CD14-positive monocyte (primary cell): ENCODE measurements around the gene RAI1. TPM values are rescaled to one million over a fixed set of nuclear protein-coding genes. Genes with fewer than 3 reads are reported as not detected.

ENCODE experiments used
- DNase-seq, 3 donors: peaks; one replicate each; pipeline ENCODE4 v3.0.0-alpha.2; 2011 to 2022
- H2AFZ ChIP-seq: 2 replicates; pipeline ENCODE4 v1.6.0; 2012; ENCODE audit warnings: mild to moderate bottlenecking, low read depth, low read length, inconsistent platforms; ENCODE audit not compliant: insufficient read depth, poor library complexity, severe bottlenecking
- H3K27ac ChIP-seq, 2 donors: 1 replicate in 1 of 2; 2 replicates in 1 of 2; pipeline ENCODE4 v1.5.1; 2012 to 2013; ENCODE audit warnings: low read length in 2 of 2, control low read depth in 1 of 2, inconsistent platforms in 1 of 2, low read depth in 1 of 2, mild to moderate bottlenecking in 1 of 2
- H3K27me3 ChIP-seq, 2 donors: one replicate each; pipeline versions ENCODE4 v1.6.0 to v1.6.1; 2011 to 2013; ENCODE audit warnings: low read length in 2 of 2; ENCODE audit not compliant: control insufficient read depth in 2 of 2, insufficient read depth in 2 of 2
- H3K36me3 ChIP-seq, 2 donors: replicated peaks in 1 of 2; 1 replicate in 1 of 2; 2 replicates in 1 of 2; pipeline versions ENCODE4 v1.5.1 to v1.6.1; 2012 to 2013; ENCODE audit warnings: low read length in 2 of 2, control low read depth in 1 of 2, inconsistent platforms in 1 of 2, mild to moderate bottlenecking in 1 of 2; ENCODE audit not compliant: insufficient read depth in 2 of 2, control insufficient read depth in 1 of 2
- H3K4me1 ChIP-seq, 2 donors: 1 replicate in 1 of 2; 2 replicates in 1 of 2; pipeline versions ENCODE4 v1.5.1 to v1.6.1; 2012 to 2013; ENCODE audit warnings: low read length in 2 of 2, control low read depth in 1 of 2, inconsistent platforms in 1 of 2, mild to moderate bottlenecking in 1 of 2, moderate library complexity in 1 of 2; ENCODE audit not compliant: insufficient read depth in 2 of 2, control insufficient read depth in 1 of 2
- H3K4me2 ChIP-seq: replicated peaks from 2 replicates; pipeline ENCODE3; 2012; ENCODE audit warnings: low read length, moderate library complexity, mild to moderate bottlenecking; ENCODE audit not compliant: poor library complexity, severe bottlenecking; ENCODE audit errors: extremely low read depth
- H3K4me3 ChIP-seq, 3 experiments: fragments of 200-600 bp in 1 of 3; sonication (generic) in 1 of 3; replicated peaks in 1 of 3; 1 replicate in 2 of 3; 2 replicates in 1 of 3; pipeline ENCODE4 v1.5.1; 2011 to 2013; ENCODE audit warnings: low read length in 3 of 3, mild to moderate bottlenecking in 3 of 3, control low read depth in 2 of 3, low read depth in 2 of 3, inconsistent platforms in 1 of 3, moderate library complexity in 1 of 3
- H3K79me2 ChIP-seq: 2 replicates; pipeline ENCODE4 v1.6.0; 2012; ENCODE audit warnings: mild to moderate bottlenecking, control low read depth, inconsistent platforms, low read length, moderate library complexity; ENCODE audit not compliant: insufficient read depth
- H3K9ac ChIP-seq: 2 replicates; pipeline ENCODE4 v1.6.0; 2017; ENCODE audit warnings: low read length, mild to moderate bottlenecking; ENCODE audit not compliant: insufficient read depth, poor library complexity, severe bottlenecking
- H3K9me3 ChIP-seq, 2 donors: replicated peaks in 1 of 2; 1 replicate in 1 of 2; 2 replicates in 1 of 2; pipeline versions ENCODE4 v1.5.1 to v1.6.1; 2012 to 2013; ENCODE audit warnings: low read length in 2 of 2, control low read depth in 1 of 2; ENCODE audit not compliant: control insufficient read depth in 1 of 2, insufficient read depth in 1 of 2
- H4K20me1 ChIP-seq: 2 replicates; pipeline ENCODE4 v1.6.0; 2012; ENCODE audit warnings: mild to moderate bottlenecking, low read length, control low read depth, moderate library complexity; ENCODE audit not compliant: insufficient read depth
- H3K27ac Mint-ChIP-seq, 7 donors: one replicate each; pipeline ENCODE4 v1.8.0; 2020; ENCODE audit warnings: mild to moderate bottlenecking in 7 of 7, mixed read lengths in 7 of 7, moderate library complexity in 6 of 7, inconsistent platforms in 2 of 7
- H3K27me3 Mint-ChIP-seq, 3 donors: one replicate each; pipeline ENCODE4 v1.8.0; 2021 to 2022; ENCODE audit warnings: low read depth in 3 of 3, mild to moderate bottlenecking in 3 of 3, mixed read lengths in 3 of 3, moderate library complexity in 3 of 3, inconsistent platforms in 1 of 3
- H3K36me3 Mint-ChIP-seq, 2 donors: one replicate each; pipeline ENCODE4 v1.8.0; 2020; ENCODE audit warnings: mixed read lengths in 2 of 2, inconsistent platforms in 1 of 2, mild to moderate bottlenecking in 1 of 2
- H3K4me1 Mint-ChIP-seq: one replicate; pipeline ENCODE4 v1.8.0; 2020; ENCODE audit warnings: mild to moderate bottlenecking, mixed read lengths
- H3K4me3 Mint-ChIP-seq, 2 donors: one replicate each; pipeline ENCODE4 v1.8.0; 2020; ENCODE audit warnings: mild to moderate bottlenecking in 2 of 2, mixed read lengths in 2 of 2, moderate library complexity in 1 of 2
- H3K9me3 Mint-ChIP-seq, 7 donors: one replicate each; pipeline ENCODE4 v1.8.0; 2020 to 2022; ENCODE audit warnings: mixed read lengths in 7 of 7, mild to moderate bottlenecking in 6 of 7, moderate library complexity in 6 of 7, inconsistent platforms in 2 of 7
- WGBS: methylation state at CpG from one replicate; pipeline ENCODE4 v1.1.5; 2013; ENCODE audit warnings: missing lambda C conversion rate; ENCODE audit not compliant: insufficient coverage; 5-methylcytosine and 5-hydroxymethylcytosine counted together
- intact Hi-C, 2 donors: fragments of 100-400 bp; cut with micrococcal nuclease; formaldehyde crosslinking; loops; one replicate each; pipeline versions ENCODE4 v1.15.0 to v1.15.1; 2023
- polyA plus RNA-seq, 3 donors: library from polyadenylated mRNA; depleted of rRNA in 1 of 3; unstranded in 2 of 3; stranded (reverse) in 1 of 3; fragments of 300-500 nt in 2 of 3; fragments of >200 nt in 1 of 3; fragmentation: Illumina TruSeq in 2 of 3; gene quantifications; 1 replicate in 2 of 3; 2 replicates in 1 of 3; pipeline ENCODE4 v1.2.3, GENCODE V29; 2012 to 2021
- TF ChIP-seq, protein P1 (sequence below): fragments of 200-600 bp; IDR thresholded peaks from one replicate; pipeline ENCODE4 v1.8.0; 2022; ENCODE audit warnings: antibody characterized with exemption, mild to moderate bottlenecking

Gene RAI1
- polyA plus RNA-seq, 3 donors, result 0.89 to 4.4 (median 1.5) TPM

DNA sequence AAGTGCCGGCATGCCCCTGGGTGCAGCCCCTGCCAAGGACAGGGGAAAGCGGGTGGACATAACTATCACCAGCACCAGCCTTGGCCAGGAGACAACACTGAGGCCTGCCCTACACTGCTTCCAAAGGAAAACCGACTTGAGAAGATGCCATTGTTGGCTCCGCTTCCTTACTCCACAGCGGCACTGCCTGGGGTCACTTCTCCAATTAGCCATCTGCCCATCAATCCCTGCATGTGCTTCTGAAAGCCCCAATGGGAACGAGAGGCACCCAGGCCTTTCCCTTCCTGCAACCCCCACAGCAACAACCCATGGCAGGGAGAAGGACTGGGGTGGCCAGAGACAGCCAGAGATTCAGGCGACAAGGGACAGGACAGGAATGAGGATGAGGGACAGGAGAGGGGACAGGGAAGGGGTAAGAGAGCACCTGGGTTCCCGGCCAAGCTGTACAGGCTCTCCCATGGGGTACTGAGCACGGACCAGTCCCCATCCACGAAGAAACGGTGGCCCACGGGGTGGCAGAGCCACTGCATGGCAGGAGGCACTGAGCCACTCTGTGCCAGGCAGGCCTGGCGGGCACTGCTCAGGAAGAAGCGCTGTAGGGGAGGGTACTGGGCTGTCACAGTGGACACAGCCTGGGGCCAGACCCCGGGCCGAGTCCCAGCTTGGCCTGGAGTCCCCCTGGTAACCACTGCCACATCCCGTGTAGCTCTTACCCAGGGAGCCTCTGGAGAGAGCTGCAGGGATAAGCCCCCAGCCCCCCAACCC lies 134.4 kb downstream of the RAI1 start:
- H3K9me3 Mint-ChIP-seq, result peaks cover 0 to 2% (median 0%) of the 10 kb centered on the region in 7 donors
- H3K4me1 Mint-ChIP-seq, result peaks cover 29% of the 10 kb centered on the region
- H3K4me2 ChIP-seq, result no peak overlapping the region
- no peaks in the 10 kb centered on the region for H3K9me3 ChIP-seq
- TF ChIP-seq, protein P1, sequence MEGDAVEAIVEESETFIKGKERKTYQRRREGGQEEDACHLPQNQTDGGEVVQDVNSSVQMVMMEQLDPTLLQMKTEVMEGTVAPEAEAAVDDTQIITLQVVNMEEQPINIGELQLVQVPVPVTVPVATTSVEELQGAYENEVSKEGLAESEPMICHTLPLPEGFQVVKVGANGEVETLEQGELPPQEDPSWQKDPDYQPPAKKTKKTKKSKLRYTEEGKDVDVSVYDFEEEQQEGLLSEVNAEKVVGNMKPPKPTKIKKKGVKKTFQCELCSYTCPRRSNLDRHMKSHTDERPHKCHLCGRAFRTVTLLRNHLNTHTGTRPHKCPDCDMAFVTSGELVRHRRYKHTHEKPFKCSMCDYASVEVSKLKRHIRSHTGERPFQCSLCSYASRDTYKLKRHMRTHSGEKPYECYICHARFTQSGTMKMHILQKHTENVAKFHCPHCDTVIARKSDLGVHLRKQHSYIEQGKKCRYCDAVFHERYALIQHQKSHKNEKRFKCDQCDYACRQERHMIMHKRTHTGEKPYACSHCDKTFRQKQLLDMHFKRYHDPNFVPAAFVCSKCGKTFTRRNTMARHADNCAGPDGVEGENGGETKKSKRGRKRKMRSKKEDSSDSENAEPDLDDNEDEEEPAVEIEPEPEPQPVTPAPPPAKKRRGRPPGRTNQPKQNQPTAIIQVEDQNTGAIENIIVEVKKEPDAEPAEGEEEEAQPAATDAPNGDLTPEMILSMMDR, result no peak
- peak overlapping the region in 1 of 7 donors; percentile 78 for H3K27ac Mint-ChIP-seq
- peaks cover 65 to 76% of the 10 kb centered on the region in 2 donors for H3K36me3 ChIP-seq
- peaks cover 60 to 84% of the 10 kb centered on the region in 2 donors for H3K36me3 Mint-ChIP-seq
- peaks cover 21 to 22% of the 10 kb centered on the region in 2 donors for H3K4me1 ChIP-seq
- no peak overlapping the region for H2AFZ ChIP-seq
- intact Hi-C loops, result loop anchor here in 1 of 2 donors (10.0 kb wide), 1 partner anchor 209 kb away; no protein-coding TSS in a partner anchor
- peaks cover 0 to 3% (median 2%) of the 10 kb centered on the region in 3 donors for H3K27me3 Mint-ChIP-seq
- peaks cover 2% of the 10 kb centered on the region for H3K79me2 ChIP-seq
- no peaks in the 10 kb centered on the region for H3K27me3 ChIP-seq
- no peak overlapping the region for H3K9ac ChIP-seq
- no peak for DNase-seq
- H4K20me1 ChIP-seq, result peaks cover 40% of the 10 kb centered on the region
- no peak overlapping the region for H3K4me3 ChIP-seq
- no peak overlapping the region for H3K4me3 Mint-ChIP-seq
- H3K27ac ChIP-seq, result no peak overlapping the region
- 93% methylated on average over 13 of the region's 17 CpGs for WGBS

DNA sequence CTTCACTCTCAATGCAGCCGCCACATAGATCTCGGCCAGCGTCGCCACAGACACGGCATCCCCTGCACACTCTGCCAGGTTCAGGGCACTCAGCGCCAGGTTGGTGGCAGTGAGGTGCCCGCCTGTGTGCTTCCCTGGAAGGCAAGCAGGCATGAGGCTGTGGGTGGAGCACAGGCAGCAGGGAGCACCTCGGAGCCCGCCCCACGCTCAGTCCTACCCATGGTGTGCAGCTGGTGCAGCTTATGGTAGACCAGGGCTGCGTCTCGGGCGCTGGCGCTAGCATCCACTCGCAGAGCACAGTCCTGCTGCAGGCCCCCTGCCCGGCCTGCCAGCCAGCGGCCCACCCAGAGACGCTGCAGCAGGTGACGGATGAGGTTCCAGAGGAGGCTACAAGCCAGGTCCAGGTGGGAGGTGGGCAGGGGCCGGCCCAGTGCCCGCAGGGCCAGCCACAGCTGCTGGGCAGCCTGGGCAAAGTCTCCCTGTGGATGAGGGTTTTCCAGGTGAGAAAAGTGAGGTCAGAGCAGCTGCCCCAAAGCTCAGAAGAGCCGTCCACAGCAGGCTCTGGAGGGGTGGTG lies 135.1 kb downstream of the RAI1 start:
- H3K27me3 Mint-ChIP-seq, result peaks cover 2 to 8% (median 3%) of the 10 kb centered on the region in 3 donors
- intact Hi-C loops, result loop anchor here in 1 of 2 donors (10.0 kb wide), 1 partner anchor 208 kb away; no protein-coding TSS in a partner anchor
- H3K9me3 ChIP-seq, result no peaks in the 10 kb centered on the region
- peaks cover 46% of the 10 kb centered on the region for H4K20me1 ChIP-seq
- no peak overlapping the region for H3K27ac ChIP-seq
- H3K36me3 Mint-ChIP-seq, result peaks cover 60 to 83% of the 10 kb centered on the region in 2 donors
- H3K4me3 Mint-ChIP-seq, result no peak overlapping the region
- peaks cover 8% of the 10 kb centered on the region for H3K79me2 ChIP-seq
- H3K4me3 ChIP-seq, result no peak overlapping the region
- H3K4me1 Mint-ChIP-seq, result peaks cover 34% of the 10 kb centered on the region
- H3K36me3 ChIP-seq, result peaks cover 59 to 71% of the 10 kb centered on the region in 2 donors
- no peak overlapping the region for H3K27ac Mint-ChIP-seq
- no peak overlapping the region for H3K4me2 ChIP-seq
- H2AFZ ChIP-seq, result no peak overlapping the region
- 98% methylated on average over 20 of the region's 22 CpGs for WGBS
- TF ChIP-seq, protein P1, result no peak
- H3K27me3 ChIP-seq, result no peaks in the 10 kb centered on the region
- H3K9me3 Mint-ChIP-seq, result peaks cover 0 to 2% (median 0%) of the 10 kb centered on the region in 7 donors
- DNase-seq, result no peak
- no peak overlapping the region for H3K9ac ChIP-seq
- H3K4me1 ChIP-seq, result peaks cover 22% of the 10 kb centered on the region in 2 donors
